ENCODE data around the gene CPNE4.

Gene CPNE4

GRCh38 chr3:131807822-131808221, 227.0 kb downstream of the CPNE4 start:
- TF ChIP-seq CTCF (IDR thresholded peaks at IDR 0.05; ENCODE audit: low read depth, low read length, poor library complexity, severe bottlenecking) = no peak
- no peak for TF ChIP-seq EZH2phosphoT487 (IDR thresholded peaks at IDR 0.05; ENCODE audit: borderline replicate concordance, low read length)
- Histone ChIP-seq H3K27ac (ENCODE audit: low read depth, low read length) (no peak overlapping the region), H3K4me1 (ENCODE audit: control insufficient read depth, low read length) (no peaks in the 10 kb centered on the region), H3K9me2 (replicated peaks; ENCODE audit: control insufficient read depth, low read length) (no peaks in the 10 kb centered on the region), H3K4me2 (ENCODE audit: low read length) (no peak overlapping the region), H3K36me3 (ENCODE audit: control insufficient read depth, low read length) (no peaks in the 10 kb centered on the region), H3F3A (ENCODE audit: control insufficient read depth, insufficient read depth) (no peaks in the 10 kb centered on the region), H4K20me1 (ENCODE audit: control insufficient read depth, insufficient read depth, low read depth, low read length) (no peaks in the 10 kb centered on the region), H3K9me3 (ENCODE audit: control insufficient read depth, insufficient read depth, low read length) (no peaks in the 10 kb centered on the region), H3K4me3 (ENCODE audit: low read length) (no peak overlapping the region), H3K79me2 (ENCODE audit: control insufficient read depth, low read length) (no peaks in the 10 kb centered on the region), H3K27me3 (ENCODE audit: control insufficient read depth, low read length) (no peaks in the 10 kb centered on the region; the same call in 1 of the 2 replicates)

- Histone ChIP-seq H3K4me1 (ENCODE audit: control insufficient read depth, low read length) (no peaks in the 10 kb centered on the region), H3K4me2 (ENCODE audit: low read length) (no peak overlapping the region), H3K9me3 (ENCODE audit: control insufficient read depth, insufficient read depth, low read length) (no peaks in the 10 kb centered on the region)
Observed at GRCh38 chr3:131806736-131807135, 228.1 kb downstream of the CPNE4 start.

GRCh38 chr3:131804565-131805133, 230.2 kb downstream of the CPNE4 start:
- H3K36me3 ChIP-seq (ENCODE audit: control insufficient read depth, low read length) = no peaks in the 10 kb centered on the region
- H3K9me3 ChIP-seq (ENCODE audit: control insufficient read depth, insufficient read depth, low read length) = no peaks in the 10 kb centered on the region
- H3K4me3 ChIP-seq (ENCODE audit: low read length) = no peak overlapping the region
- H3K4me1 ChIP-seq (ENCODE audit: control insufficient read depth, low read length) = no peaks in the 10 kb centered on the region
- H4K20me1 ChIP-seq (ENCODE audit: control insufficient read depth, insufficient read depth, low read depth, low read length) = no peaks in the 10 kb centered on the region
- no peaks in the 10 kb centered on the region for H3K79me2 ChIP-seq (ENCODE audit: control insufficient read depth, low read length)
- TF ChIP-seq CTCF (IDR thresholded peaks at IDR 0.05; ENCODE audit: low read depth, low read length, poor library complexity, severe bottlenecking) (no peak), EZH2phosphoT487 (IDR thresholded peaks at IDR 0.05; ENCODE audit: borderline replicate concordance, low read length) (no peak)
- no peak overlapping the region for H3K4me2 ChIP-seq (ENCODE audit: low read length)
- no peaks in the 10 kb centered on the region; the same call in 1 of the 2 replicates for H3K27me3 ChIP-seq (ENCODE audit: control insufficient read depth, low read length)
- no peaks in the 10 kb centered on the region for H3F3A ChIP-seq (ENCODE audit: control insufficient read depth, insufficient read depth)
- H3K9me2 ChIP-seq (replicated peaks; ENCODE audit: control insufficient read depth, low read length) = no peaks in the 10 kb centered on the region
- no peak overlapping the region for H3K27ac ChIP-seq (ENCODE audit: low read depth, low read length)

More at GRCh38 chr3:131806736-131807135, 228.1 kb downstream of the CPNE4 start:
- no peaks in the 10 kb centered on the region for H3K36me3 ChIP-seq (ENCODE audit: control insufficient read depth, low read length)
- H3F3A ChIP-seq (ENCODE audit: control insufficient read depth, insufficient read depth) = no peaks in the 10 kb centered on the region
- H3K4me3 ChIP-seq (ENCODE audit: low read length) = no peak overlapping the region
- no peaks in the 10 kb centered on the region; the same call in 1 of the 2 replicates for H3K27me3 ChIP-seq (ENCODE audit: control insufficient read depth, low read length)
- no peaks in the 10 kb centered on the region for H3K9me2 ChIP-seq (replicated peaks; ENCODE audit: control insufficient read depth, low read length)
- TF ChIP-seq CTCF (IDR thresholded peaks at IDR 0.05; ENCODE audit: low read depth, low read length, poor library complexity, severe bottlenecking) = no peak
- TF ChIP-seq EZH2phosphoT487 (IDR thresholded peaks at IDR 0.05; ENCODE audit: borderline replicate concordance, low read length) = no peak
- H4K20me1 ChIP-seq (ENCODE audit: control insufficient read depth, insufficient read depth, low read depth, low read length) = no peaks in the 10 kb centered on the region
- no peaks in the 10 kb centered on the region for H3K79me2 ChIP-seq (ENCODE audit: control insufficient read depth, low read length)
- H3K27ac ChIP-seq (ENCODE audit: low read depth, low read length) = no peak overlapping the region

All from DOHH2 (cell line).